IMR-90 (cell line): Measurements from ENCODE around the gene ESYT1. TPM values are rescaled to one million over a fixed set of nuclear protein-coding genes. Genes with fewer than 3 reads are reported as not detected.

Source experiments
- ATAC-seq: fragments of 200-7000 bp; cut with Tn5 transposase; 2 replicates; pipeline ENCODE4 v1.9.1; 2020; ENCODE audit warnings: low read depth, mild to moderate bottlenecking, moderate library complexity
- BruUV-seq: library from RNA; stranded (reverse); fragments of 400-500 nt; replicated peaks from 2 replicates; lab custom pipeline; 2021; lab: Mats Ljungman, UMichigan
- CTCF ChIA-PET: fragments of 300-600 bp; formaldehyde crosslinking; extraction: SDS; loops from one replicate; lab custom pipeline; 2021; ENCODE audit warnings: antibody characterized with exemption; lab: Yijun Ruan, JAX
- POLR2A ChIA-PET: fragments of 300-600 bp; sonication (Branson Sonifier 250); formaldehyde crosslinking; loops from one replicate; lab custom pipeline; 2022; ENCODE audit warnings: antibody characterized with exemption; ENCODE audit not compliant: unreplicated experiment; lab: Charles Lee
- DNase-seq: peaks from one replicate; pipeline ENCODE4 v3.0.0; 2013
- H2AFZ ChIP-seq: replicated peaks from 2 replicates; pipeline ENCODE3; 2013; ENCODE audit warnings: low read length, mild to moderate bottlenecking; ENCODE audit not compliant: poor library complexity
- H2AK5ac ChIP-seq: 2 replicates; pipeline ENCODE4 v1.6.1; 2013; ENCODE audit warnings: low read depth, low read length, inconsistent platforms
- H2AK9ac ChIP-seq: replicated peaks from 2 replicates; pipeline ENCODE3; 2013; ENCODE audit warnings: mild to moderate bottlenecking, low read depth, low read length, moderate library complexity; ENCODE audit not compliant: poor library complexity
- H2BK120ac ChIP-seq: 2 replicates; pipeline ENCODE4 v1.6.1; 2013; ENCODE audit warnings: low read depth, low read length, inconsistent platforms
- H2BK15ac ChIP-seq: 3 replicates; pipeline ENCODE4 v1.6.1; 2013; ENCODE audit warnings: low read depth, low read length, inconsistent platforms
- H2BK20ac ChIP-seq: 2 replicates; pipeline ENCODE4 v1.6.1; 2013; ENCODE audit warnings: low read depth, mild to moderate bottlenecking, inconsistent platforms, low read length, moderate library complexity
- H2BK5ac ChIP-seq: 2 replicates; pipeline ENCODE4 v1.6.1; 2013; ENCODE audit warnings: mild to moderate bottlenecking, low read depth, low read length, inconsistent platforms; ENCODE audit not compliant: poor library complexity, severe bottlenecking
- H3K14ac ChIP-seq: replicated peaks from 2 replicates; pipeline ENCODE4 v1.6.1; 2013; ENCODE audit warnings: low read depth, low read length, inconsistent platforms
- H3K18ac ChIP-seq: 2 replicates; pipeline ENCODE4 v1.6.1; 2013; ENCODE audit warnings: low read depth, low read length, control low read depth
- H3K23ac ChIP-seq: 2 replicates; pipeline ENCODE4 v1.6.1; 2013; ENCODE audit warnings: low read depth, low read length, inconsistent platforms
- H3K27ac ChIP-seq: 2 replicates; pipeline ENCODE4 v1.5.1; 2013; ENCODE audit warnings: mild to moderate bottlenecking, control low read depth, low read length; ENCODE audit not compliant: insufficient read depth
- H3K27me3 ChIP-seq: 2 replicates; pipeline ENCODE4 v1.6.1; 2013; ENCODE audit warnings: low read length; ENCODE audit not compliant: control insufficient read depth, insufficient read depth
- H3K36me3 ChIP-seq: 2 replicates; pipeline ENCODE4 v1.6.1; 2013; ENCODE audit warnings: low read length, mixed read lengths; ENCODE audit not compliant: control insufficient read depth, insufficient read depth
- H3K4ac ChIP-seq: 2 replicates; pipeline ENCODE4 v1.6.1; 2013; ENCODE audit warnings: low read depth, low read length, inconsistent platforms
- H3K4me1 ChIP-seq: 2 replicates; pipeline ENCODE4 v1.6.1; 2013; ENCODE audit warnings: low read length, mixed read lengths; ENCODE audit not compliant: control insufficient read depth, insufficient read depth
- H3K4me2 ChIP-seq: 2 replicates; pipeline ENCODE4 v1.6.1; 2013; ENCODE audit warnings: low read depth, mild to moderate bottlenecking, control low read depth, low read length, moderate library complexity
- H3K4me3 ChIP-seq: 2 replicates; pipeline ENCODE4 v1.5.1; 2013; ENCODE audit warnings: low read depth, mild to moderate bottlenecking, control low read depth, low read length, moderate library complexity; ENCODE audit not compliant: insufficient read depth
- H3K56ac ChIP-seq: 2 replicates; pipeline ENCODE4 v1.6.1; 2013; ENCODE audit warnings: low read length, inconsistent platforms; ENCODE audit not compliant: insufficient read depth; ENCODE audit errors: extremely low read depth
- H3K79me1 ChIP-seq, 2 experiments: 2 replicates each; pipeline ENCODE4 v1.6.1; 2013; ENCODE audit warnings: low read length in 2 of 2, inconsistent platforms in 1 of 2, low read depth in 1 of 2
- H3K9ac ChIP-seq: 2 replicates; pipeline ENCODE4 v1.6.1; 2013; ENCODE audit warnings: low read depth, low read length, control low read depth
- H3K9me1 ChIP-seq: 2 replicates; pipeline ENCODE4 v1.6.1; 2013; ENCODE audit warnings: low read length, inconsistent platforms; ENCODE audit not compliant: insufficient read depth
- H3K9me3 ChIP-seq: 2 replicates; pipeline ENCODE4 v1.6.1; 2013; ENCODE audit warnings: low read length; ENCODE audit not compliant: control insufficient read depth, insufficient read depth
- H4K20me1 ChIP-seq: 2 replicates; pipeline ENCODE4 v1.6.1; 2013; ENCODE audit warnings: low read length, inconsistent platforms; ENCODE audit not compliant: insufficient read depth
- H4K5ac ChIP-seq: 2 replicates; pipeline ENCODE4 v1.6.1; 2013; ENCODE audit warnings: mild to moderate bottlenecking, low read depth, low read length, control low read depth
- H4K8ac ChIP-seq, 2 experiments: 2 replicates each; pipeline ENCODE4 v1.6.1; 2013; ENCODE audit warnings: low read depth in 2 of 2, low read length in 2 of 2, control low read depth in 1 of 2, inconsistent platforms in 1 of 2
- H4K91ac ChIP-seq: 2 replicates; pipeline ENCODE4 v1.6.1; 2013; ENCODE audit warnings: low read depth, low read length, inconsistent platforms; ENCODE audit not compliant: insufficient read depth
- BHLHE40 ChIP-seq: fragments of 150-350 bp; IDR thresholded peaks from 2 replicates; pipeline ENCODE4 v1.6.1; 2016; ENCODE audit warnings: mild to moderate bottlenecking, low read depth, low read length
- CEBPB ChIP-seq: IDR thresholded peaks from 2 replicates; pipeline ENCODE4 v1.6.1; 2012; ENCODE audit warnings: low read depth, low read length, improper control_type of control experiment
- CHD1 ChIP-seq: IDR thresholded peaks from 2 replicates; pipeline ENCODE4 v1.6.1; 2012; ENCODE audit warnings: low read depth, low read length, improper control_type of control experiment
- ELK1 ChIP-seq: fragments of 150-350 bp; IDR thresholded peaks from 2 replicates; pipeline ENCODE4 v1.6.1; 2016; ENCODE audit warnings: low read depth, mild to moderate bottlenecking, low read length, moderate library complexity, borderline replicate concordance
- FOS ChIP-seq: fragments of 150-350 bp; IDR thresholded peaks from 2 replicates; pipeline ENCODE4 v1.6.1; 2016; ENCODE audit warnings: low read depth, low read length
- MAFK ChIP-seq: IDR thresholded peaks from 2 replicates; pipeline ENCODE4 v1.6.1; 2012; ENCODE audit warnings: low read depth, low read length, improper control_type of control experiment
- MAZ ChIP-seq: IDR thresholded peaks from 2 replicates; pipeline ENCODE4 v1.6.1; 2012; ENCODE audit warnings: low read depth, mild to moderate bottlenecking, low read length, improper control_type of control experiment, moderate library complexity, borderline replicate concordance
- MXI1 ChIP-seq: IDR thresholded peaks from 2 replicates; pipeline ENCODE4 v1.6.1; 2012; ENCODE audit warnings: low read depth, mild to moderate bottlenecking, low read length, moderate library complexity, borderline replicate concordance
- POLR2A ChIP-seq: IDR thresholded peaks from 2 replicates; pipeline ENCODE4 v1.6.1; 2012; ENCODE audit warnings: mild to moderate bottlenecking, low read depth, low read length
- RAD21 ChIP-seq: IDR thresholded peaks from 2 replicates; pipeline ENCODE4 v1.6.1; 2012; ENCODE audit warnings: low read length, improper control_type of control experiment
- RCOR1 ChIP-seq: IDR thresholded peaks from 2 replicates; pipeline ENCODE4 v1.6.1; 2012; ENCODE audit warnings: mild to moderate bottlenecking, low read length, improper control_type of control experiment; ENCODE audit not compliant: insufficient replicate concordance
- SMC3 ChIP-seq: fragments of 150-350 bp; IDR thresholded peaks from 2 replicates; pipeline ENCODE4 v1.6.1; 2016; ENCODE audit warnings: low read depth, mild to moderate bottlenecking, antibody characterized with exemption, low read length, moderate library complexity
- USF2 ChIP-seq: fragments of 150-350 bp; IDR thresholded peaks from 2 replicates; pipeline ENCODE4 v1.6.1; 2017; ENCODE audit warnings: mild to moderate bottlenecking, antibody characterized with exemption, low read length, low read depth
- WGBS, 2 experiments: methylation state at CpG; one replicate each; pipeline versions ENCODE4 v1.1.5 to v1.1.7; 2013; ENCODE audit warnings: missing lambda C conversion rate in 2 of 2; ENCODE audit not compliant: insufficient read length in 1 of 2; ENCODE audit errors: extremely low coverage in 2 of 2; 5-methylcytosine and 5-hydroxymethylcytosine counted together
- dilution Hi-C: fragments of 300-500 bp; cut with HindIII; formaldehyde crosslinking; loops from one replicate; pipeline ENCODE4 v1.14.3; 2018; ENCODE audit warnings: low sequenced_read_pairs; ENCODE audit not compliant: unreplicated experiment
- in situ Hi-C: fragments of 300-500 bp; cut with MboI; formaldehyde crosslinking; loops from 3 replicates; pipeline ENCODE4 v1.14.3; 2019; ENCODE audit warnings: low sequenced_read_pairs, inconsistent platforms, mixed read lengths
- intact Hi-C: fragments of 100-400 bp; cut with micrococcal nuclease; formaldehyde crosslinking; loops from 2 replicates; pipeline ENCODE4 v1.10.0; 2022
- polyA plus RNA-seq, 3 experiments: library from polyadenylated mRNA; depleted of rRNA; stranded (reverse); fragments of >200 nt; gene quantifications; 2 replicates each; pipeline ENCODE4 v1.2.3, GENCODE V29; 2012; ENCODE audit warnings: low replicate concordance in 1 of 3
- total RNA-seq: library from RNA; depleted of rRNA; stranded (reverse); fragments of >200 nt; gene quantifications from 2 replicates; pipeline ENCODE4 v1.2.3, GENCODE V29; 2012
- TF ChIP-seq, protein P1 (sequence below): conservative IDR thresholded peaks from 2 replicates; pipeline ENCODE4 v1.5.1; 2012; ENCODE audit warnings: mild to moderate bottlenecking, low read depth, low read length, improper control_type of control experiment

The ESYT1 gene
- total and polyA plus RNA-seq, 2 of the 4 experiments (the other 2 are of a cell fraction), result 150 to 153 TPM

GRCh38 chr12:56160894-56161689 lies 33.0 kb downstream of the ESYT1 start:
- H2AK5ac ChIP-seq, result no peak overlapping the region
- no peaks in the 10 kb centered on the region for H3K27me3 ChIP-seq
- peak overlapping the region; percentile 90 for H3K27ac ChIP-seq
- no peak overlapping the region for H2BK120ac ChIP-seq
- H2AFZ ChIP-seq, result peak overlapping the region; percentile 8
- H3K14ac ChIP-seq, result peak overlapping the region; percentile 98
- intact Hi-C loops (no loop called here), in situ Hi-C loops (no loop called here), dilution Hi-C loops (no loop called here)
- 100% methylated on average over 4 of the region's 11 CpGs; no CpG with 5 or more reads in 1 of the 2 experiments for WGBS, 2 experiments
- peak overlapping the region; percentile 100 for H3K9ac ChIP-seq
- ChIA-PET CTCF (interaction anchor here (0.5 to 2.0 kb wide), 2 partner anchors 28 to 480 kb away, joined by 3 to 8 read pairs; partner anchors contain the start of gene SMARCC2), POLR2A (interaction anchor here (0.5 to 0.6 kb wide), 3 partner anchors 8 to 14 kb away, joined by 3 to 7 read pairs (median 3); no protein-coding TSS in a partner anchor)
- peak overlapping the region; percentile 12 for H2BK5ac ChIP-seq
- H2BK20ac ChIP-seq, result no peak overlapping the region
- H3K23ac ChIP-seq, result peak overlapping the region; percentile 99
- H4K91ac ChIP-seq, result no peak overlapping the region
- H3K79me1 ChIP-seq, result peaks cover 14 to 50% of the 10 kb centered on the region in 2 experiments
- peak overlapping the region; percentile 98 for H3K4me2 ChIP-seq
- ATAC-seq (no peak), DNase-seq (no peak)
- peak overlapping the region; percentile 75 for H2AK9ac ChIP-seq
- peaks cover 69% of the 10 kb centered on the region for H4K20me1 ChIP-seq
- H3K4ac ChIP-seq, result 0 out of 2 replicates have a peak overlapping the region, but pooled peaks have one; percentile 30
- H3K36me3 ChIP-seq, result peaks cover 63% of the 10 kb centered on the region
- peaks cover 15% of the 10 kb centered on the region for H3K4me1 ChIP-seq
- H3K9me1 ChIP-seq, result no peaks in the 10 kb centered on the region
- no TSS peak for BruUV-seq
- H2BK15ac ChIP-seq, result no peak overlapping the region
- peak overlapping the region; percentile 73; the same call in 1 of the 2 replicates for H3K4me3 ChIP-seq
- no peaks in the 10 kb centered on the region for H3K9me3 ChIP-seq
- no peak overlapping the region for H4K5ac ChIP-seq
- H4K8ac ChIP-seq, result peak overlapping the region in 1 of 2 experiments; percentile 2; a peak in 1 of 4 replicates
- H3K56ac ChIP-seq, result no peak overlapping the region
- H3K18ac ChIP-seq, result no peak overlapping the region
- TF ChIP-seq CEBPB, result no peak
- no peak for TF ChIP-seq MAFK
- TF ChIP-seq, protein P1, sequence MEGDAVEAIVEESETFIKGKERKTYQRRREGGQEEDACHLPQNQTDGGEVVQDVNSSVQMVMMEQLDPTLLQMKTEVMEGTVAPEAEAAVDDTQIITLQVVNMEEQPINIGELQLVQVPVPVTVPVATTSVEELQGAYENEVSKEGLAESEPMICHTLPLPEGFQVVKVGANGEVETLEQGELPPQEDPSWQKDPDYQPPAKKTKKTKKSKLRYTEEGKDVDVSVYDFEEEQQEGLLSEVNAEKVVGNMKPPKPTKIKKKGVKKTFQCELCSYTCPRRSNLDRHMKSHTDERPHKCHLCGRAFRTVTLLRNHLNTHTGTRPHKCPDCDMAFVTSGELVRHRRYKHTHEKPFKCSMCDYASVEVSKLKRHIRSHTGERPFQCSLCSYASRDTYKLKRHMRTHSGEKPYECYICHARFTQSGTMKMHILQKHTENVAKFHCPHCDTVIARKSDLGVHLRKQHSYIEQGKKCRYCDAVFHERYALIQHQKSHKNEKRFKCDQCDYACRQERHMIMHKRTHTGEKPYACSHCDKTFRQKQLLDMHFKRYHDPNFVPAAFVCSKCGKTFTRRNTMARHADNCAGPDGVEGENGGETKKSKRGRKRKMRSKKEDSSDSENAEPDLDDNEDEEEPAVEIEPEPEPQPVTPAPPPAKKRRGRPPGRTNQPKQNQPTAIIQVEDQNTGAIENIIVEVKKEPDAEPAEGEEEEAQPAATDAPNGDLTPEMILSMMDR, result no peak
- no peak for TF ChIP-seq ELK1
- no peak for TF ChIP-seq MXI1
- TF ChIP-seq USF2, result no peak
- no peak for TF ChIP-seq RAD21
- no peak for TF ChIP-seq CHD1
- TF ChIP-seq RCOR1, result no peak
- no peak for TF ChIP-seq POLR2A
- TF ChIP-seq MAZ, result no peak
- no peak for TF ChIP-seq FOS
- TF ChIP-seq BHLHE40, result no peak
- no peak for TF ChIP-seq SMC3
